Activated CD4-positive, alpha-beta memory T cell treated with anti-CD3 and anti-CD28 coated beads, Interleukin-2, amount 10 ng/mL, durations not matched to agents 7 days and 5 days (primary cell): ENCODE measurements around the gene ICOSLG. TPM values are rescaled to one million over a fixed set of nuclear protein-coding genes. Genes with fewer than 3 reads are reported as not detected.
"Not testable (repeated sequence)": the region's sequence is repeated elsewhere in the genome, so short reads cannot be mapped to it uniquely, and the experiment has no call there.

Source experiments
- CTCF ChIA-PET: fragments of 350-600 bp; sonication (Branson Sonifier 250); formaldehyde crosslinking; loops from one replicate; lab custom pipeline; 2021; ENCODE audit warnings: antibody characterized with exemption, inconsistent platforms; lab: Charles Lee
- POLR2A ChIA-PET: fragments of 350-600 bp; sonication (Branson Sonifier 250); formaldehyde crosslinking; loops from one replicate; lab custom pipeline; 2021; ENCODE audit warnings: antibody characterized with exemption; lab: Charles Lee
- DNase-seq: peaks from one replicate; pipeline ENCODE4 v3.0.0-alpha.2; 2020
- H3K27ac Mint-ChIP-seq: one replicate; pipeline ENCODE4 v1.8.0; 2021; ENCODE audit warnings: mild to moderate bottlenecking, mixed read lengths
- H3K27me3 Mint-ChIP-seq: one replicate; pipeline ENCODE4 v1.8.0; 2021; ENCODE audit warnings: mixed read lengths
- H3K36me3 Mint-ChIP-seq: one replicate; pipeline ENCODE4 v1.8.0; 2021; ENCODE audit warnings: low read depth, mixed read lengths
- H3K4me1 Mint-ChIP-seq: one replicate; pipeline ENCODE4 v1.8.0; 2021; ENCODE audit warnings: mixed read lengths
- H3K4me3 Mint-ChIP-seq: one replicate; pipeline ENCODE4 v1.8.0; 2021; ENCODE audit warnings: mild to moderate bottlenecking, mixed read lengths
- H3K9me3 Mint-ChIP-seq: one replicate; pipeline ENCODE4 v1.8.0; 2021; ENCODE audit warnings: mixed read lengths
- total RNA-seq, 2 experiments: library from RNA; stranded (reverse); gene quantifications; one replicate each; pipeline ENCODE4 v1.2.3, GENCODE V29; 2021

Gene ICOSLG
- total RNA-seq, 2 experiments from 2014 or later: 6.1 to 6.6 TPM

DNA sequence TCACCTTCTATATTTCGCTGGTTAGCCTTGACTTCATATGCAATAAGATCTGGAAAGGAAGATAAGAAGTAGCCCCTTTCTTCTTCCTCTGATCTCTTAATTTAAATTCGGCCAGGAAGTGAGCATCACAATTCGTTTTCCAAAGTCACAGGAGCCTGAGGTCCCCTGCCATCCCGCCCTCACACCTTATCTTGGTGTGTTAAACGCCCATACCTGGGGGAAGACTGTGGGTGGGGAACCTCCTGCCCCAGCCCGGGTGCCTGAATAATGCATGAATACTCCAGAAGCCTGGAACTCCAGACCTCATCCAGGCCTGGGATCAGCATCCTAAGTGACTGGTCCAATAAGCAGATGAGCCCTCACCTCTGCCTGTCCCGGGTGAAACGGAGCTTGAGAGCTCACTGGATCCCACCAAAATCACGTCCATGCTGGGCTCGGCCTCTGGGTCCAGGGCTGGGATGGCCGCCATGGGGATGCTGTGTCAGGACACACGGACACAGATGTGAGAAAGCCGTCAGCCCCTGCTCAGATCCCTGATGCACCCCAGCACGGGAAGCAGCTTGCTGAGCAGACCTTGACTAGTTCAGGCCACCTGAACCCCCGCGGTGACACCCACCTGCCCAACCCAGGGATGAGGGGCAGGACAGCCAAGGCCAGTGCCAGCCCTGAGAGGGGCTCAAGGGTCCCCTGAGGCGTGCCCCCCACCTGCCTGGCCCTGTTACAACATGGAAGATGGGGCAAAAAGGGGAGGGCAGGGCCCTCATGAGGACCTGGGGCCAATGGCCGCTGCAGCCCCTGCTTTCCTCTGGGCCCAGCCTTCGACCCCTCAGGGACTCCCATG, 20.3 kb upstream of the ICOSLG start:
- DNase-seq: no peak
- peaks cover 3% of the 10 kb centered on the region for H3K27me3 Mint-ChIP-seq

DNA sequence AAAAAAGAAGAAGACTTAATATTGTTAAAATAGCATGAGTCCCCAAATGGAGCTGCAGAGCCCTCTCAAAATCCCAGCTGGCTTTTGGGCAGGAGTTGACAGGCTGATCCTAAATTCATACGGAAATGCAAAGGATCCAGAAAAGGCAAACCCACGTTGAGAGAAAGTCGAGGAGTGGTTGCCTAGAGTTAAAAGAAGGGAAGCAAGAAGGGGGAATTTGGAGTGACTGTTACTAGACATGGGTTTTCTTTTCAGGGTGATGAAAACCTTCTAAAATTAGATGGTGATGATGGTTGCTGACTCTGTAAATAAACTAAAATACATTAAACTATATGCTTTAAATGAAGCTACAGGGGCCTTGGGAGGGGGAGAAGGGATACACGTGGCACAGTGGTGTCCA, 19.3 kb upstream of the ICOSLG start:
- no peaks in the 10 kb centered on the region for H3K9me3 Mint-ChIP-seq
- no peak overlapping the region for H3K27ac Mint-ChIP-seq
- peaks cover 3% of the 10 kb centered on the region for H3K27me3 Mint-ChIP-seq
- H3K4me1 Mint-ChIP-seq: no peaks in the 10 kb centered on the region
- DNase-seq: no peak
- ChIA-PET POLR2A (no interaction called here), CTCF (no interaction called here)
- H3K4me3 Mint-ChIP-seq: no peak overlapping the region
- H3K36me3 Mint-ChIP-seq: no peaks in the 10 kb centered on the region

More for the DNA sequence above, 20.3 kb upstream of the ICOSLG start:
- ChIA-PET CTCF (no interaction called here), POLR2A (no interaction called here)
- no peak overlapping the region for H3K27ac Mint-ChIP-seq
- H3K4me3 Mint-ChIP-seq: no peak overlapping the region
- no peaks in the 10 kb centered on the region for H3K9me3 Mint-ChIP-seq
- H3K4me1 Mint-ChIP-seq: no peaks in the 10 kb centered on the region
- H3K36me3 Mint-ChIP-seq: no peaks in the 10 kb centered on the region

DNA sequence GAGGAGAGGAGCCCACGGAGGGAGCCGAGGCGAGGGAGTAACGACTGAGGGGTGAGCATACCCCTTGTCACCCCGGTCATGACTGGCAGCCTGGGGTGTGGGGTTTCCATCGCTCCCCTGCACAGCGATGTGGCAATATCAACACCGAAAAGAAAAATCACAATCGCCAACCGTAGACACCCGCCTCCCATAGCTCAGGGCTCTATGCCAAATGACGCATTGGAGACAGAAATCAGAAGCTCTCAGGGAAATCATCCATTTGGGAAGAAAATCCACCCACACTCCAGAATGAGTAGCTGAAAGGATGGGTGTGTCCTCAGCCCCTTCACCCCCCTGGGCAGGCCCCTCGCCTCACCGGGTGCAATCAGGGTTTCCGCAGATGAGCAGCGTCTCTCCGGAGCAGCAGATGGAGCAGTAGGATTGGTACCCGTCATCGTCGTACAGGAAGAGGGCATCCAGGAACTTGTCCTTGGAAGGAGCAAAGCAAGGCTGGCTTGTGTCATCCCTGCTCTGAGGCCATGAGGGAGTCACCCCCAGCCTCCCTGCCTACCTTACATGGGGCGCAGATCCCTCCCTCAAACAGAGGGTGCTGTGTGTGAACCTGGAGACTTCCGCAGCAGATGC, 18.5 kb upstream of the ICOSLG start:
- H3K9me3 Mint-ChIP-seq: no peaks in the 10 kb centered on the region
- peaks cover 6% of the 10 kb centered on the region for H3K27me3 Mint-ChIP-seq
- no peaks in the 10 kb centered on the region for H3K36me3 Mint-ChIP-seq
- H3K4me1 Mint-ChIP-seq: no peaks in the 10 kb centered on the region
- ChIA-PET POLR2A (no interaction called here), CTCF (no interaction called here)
- H3K4me3 Mint-ChIP-seq: no peak overlapping the region
- H3K27ac Mint-ChIP-seq: no peak overlapping the region
- no peak for DNase-seq

DNA sequence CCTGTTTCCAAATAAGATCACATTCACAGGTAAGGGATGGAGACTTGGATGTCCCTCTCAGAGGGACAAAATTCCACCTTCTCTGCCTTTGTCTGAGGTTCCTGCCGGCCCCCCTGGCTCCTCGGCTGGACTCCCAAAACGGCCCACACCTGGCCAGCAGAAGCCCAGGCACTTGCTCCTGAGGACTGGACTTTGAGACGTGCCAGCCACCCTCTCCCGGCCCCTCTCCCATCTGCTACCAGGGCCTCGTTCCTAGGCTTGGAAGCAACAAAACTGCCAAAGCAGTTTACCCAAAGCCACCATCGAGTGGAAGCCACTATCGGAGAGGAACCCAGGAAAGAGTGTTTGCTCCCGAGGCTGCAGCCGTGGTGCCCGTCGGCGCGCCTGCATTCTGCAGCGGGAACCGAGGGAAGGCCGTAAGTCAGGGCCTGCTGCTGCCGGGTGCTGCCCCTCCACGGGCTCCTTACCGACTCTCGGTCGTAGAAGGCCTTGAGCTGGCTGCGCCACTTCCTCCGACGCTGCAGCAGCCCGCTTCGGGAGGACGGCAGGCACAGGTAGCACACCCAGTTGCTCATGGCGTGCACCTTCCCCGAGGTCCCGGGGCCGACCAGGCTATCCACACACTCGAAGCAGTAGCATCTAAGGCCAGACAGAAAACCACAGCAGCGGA, 17.4 kb upstream of the ICOSLG start:
- CTCF ChIA-PET: no interaction called here
- no peak for DNase-seq
- H3K36me3 Mint-ChIP-seq: no peaks in the 10 kb centered on the region
- H3K4me1 Mint-ChIP-seq: no peaks in the 10 kb centered on the region
- no peak overlapping the region for H3K4me3 Mint-ChIP-seq
- no peaks in the 10 kb centered on the region for H3K9me3 Mint-ChIP-seq
- POLR2A ChIA-PET: no interaction called here
- no peak overlapping the region for H3K27ac Mint-ChIP-seq
- peaks cover 11% of the 10 kb centered on the region for H3K27me3 Mint-ChIP-seq

DNA sequence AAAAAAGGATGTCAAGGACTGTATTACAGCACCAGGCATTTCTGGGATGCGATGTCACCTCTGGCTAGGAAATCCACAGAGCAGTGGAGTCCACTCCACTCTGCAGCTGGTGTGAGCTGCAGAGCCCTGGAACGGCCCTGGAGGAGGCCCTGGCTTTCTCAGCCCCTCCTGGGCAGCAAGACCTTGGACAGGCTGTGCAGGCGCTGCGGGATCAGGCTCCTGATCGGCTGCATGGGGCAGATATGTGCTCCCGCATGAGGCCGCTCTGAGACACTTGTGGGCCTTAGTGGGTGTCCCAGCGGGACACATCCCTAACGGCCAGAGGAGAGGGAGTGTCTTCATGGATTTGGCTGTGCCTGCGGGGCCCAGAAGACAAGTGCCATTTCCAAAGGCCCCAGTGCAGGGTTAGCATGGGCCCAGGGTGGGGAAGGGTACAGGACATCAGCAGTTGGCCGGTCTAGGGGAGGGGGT, 14.8 kb upstream of the ICOSLG start:
- no peak overlapping the region for H3K27ac Mint-ChIP-seq
- H3K4me1 Mint-ChIP-seq: no peaks in the 10 kb centered on the region
- ChIA-PET CTCF (no interaction called here), POLR2A (no interaction called here)
- H3K4me3 Mint-ChIP-seq: no peak overlapping the region
- peaks cover 11% of the 10 kb centered on the region for H3K27me3 Mint-ChIP-seq
- DNase-seq: no peak
- no peaks in the 10 kb centered on the region for H3K9me3 Mint-ChIP-seq
- no peaks in the 10 kb centered on the region for H3K36me3 Mint-ChIP-seq

DNA sequence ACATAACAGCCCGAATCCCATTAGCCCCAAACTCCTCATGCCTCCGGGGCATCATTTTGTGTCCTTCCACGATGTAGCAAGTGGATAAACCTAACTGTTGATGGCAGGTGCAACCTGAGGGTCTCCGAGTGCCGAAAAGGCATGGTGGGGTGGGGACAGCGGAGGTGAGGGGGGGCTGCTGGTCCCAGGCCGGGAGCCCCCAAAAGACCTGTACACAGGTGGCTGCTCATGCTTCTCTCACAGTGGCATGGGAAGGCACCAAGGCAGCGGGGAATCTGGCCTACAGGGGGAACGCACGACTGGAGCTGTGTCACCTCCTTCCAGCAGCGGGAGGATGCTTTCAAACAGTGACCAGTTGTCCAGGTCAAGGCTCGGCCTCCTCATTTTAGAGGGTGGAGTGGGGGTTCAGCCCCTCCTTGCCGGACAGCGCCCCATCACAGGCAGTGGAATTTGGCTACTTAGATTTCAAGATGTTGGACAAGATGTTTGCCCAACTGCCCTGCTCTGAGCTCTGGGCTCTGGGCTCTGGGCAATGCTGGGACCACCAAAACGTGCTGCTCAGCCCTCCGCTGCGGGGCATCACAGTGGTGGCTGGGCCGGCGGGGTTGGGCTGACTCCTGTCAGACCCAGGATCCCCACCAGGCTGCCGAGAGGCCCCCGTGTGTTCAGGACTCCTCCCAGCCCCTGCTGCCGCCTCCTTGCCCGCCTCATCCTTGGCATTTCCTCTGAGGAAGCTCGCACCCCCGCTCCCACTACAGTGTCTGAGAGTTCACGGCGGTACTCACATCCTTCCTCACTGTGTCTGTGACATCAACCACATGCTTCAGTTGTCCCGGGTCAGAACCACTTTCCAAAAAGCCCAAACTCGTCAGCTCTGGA, 13.3 kb upstream of the ICOSLG start:
- ChIA-PET POLR2A (no interaction called here), CTCF (no interaction called here)
- no peak overlapping the region for H3K4me3 Mint-ChIP-seq
- no peak overlapping the region for H3K27ac Mint-ChIP-seq
- H3K4me1 Mint-ChIP-seq: no peaks in the 10 kb centered on the region
- peaks cover 8% of the 10 kb centered on the region for H3K27me3 Mint-ChIP-seq
- H3K9me3 Mint-ChIP-seq: no peaks in the 10 kb centered on the region
- DNase-seq: no peak
- no peaks in the 10 kb centered on the region for H3K36me3 Mint-ChIP-seq

DNA sequence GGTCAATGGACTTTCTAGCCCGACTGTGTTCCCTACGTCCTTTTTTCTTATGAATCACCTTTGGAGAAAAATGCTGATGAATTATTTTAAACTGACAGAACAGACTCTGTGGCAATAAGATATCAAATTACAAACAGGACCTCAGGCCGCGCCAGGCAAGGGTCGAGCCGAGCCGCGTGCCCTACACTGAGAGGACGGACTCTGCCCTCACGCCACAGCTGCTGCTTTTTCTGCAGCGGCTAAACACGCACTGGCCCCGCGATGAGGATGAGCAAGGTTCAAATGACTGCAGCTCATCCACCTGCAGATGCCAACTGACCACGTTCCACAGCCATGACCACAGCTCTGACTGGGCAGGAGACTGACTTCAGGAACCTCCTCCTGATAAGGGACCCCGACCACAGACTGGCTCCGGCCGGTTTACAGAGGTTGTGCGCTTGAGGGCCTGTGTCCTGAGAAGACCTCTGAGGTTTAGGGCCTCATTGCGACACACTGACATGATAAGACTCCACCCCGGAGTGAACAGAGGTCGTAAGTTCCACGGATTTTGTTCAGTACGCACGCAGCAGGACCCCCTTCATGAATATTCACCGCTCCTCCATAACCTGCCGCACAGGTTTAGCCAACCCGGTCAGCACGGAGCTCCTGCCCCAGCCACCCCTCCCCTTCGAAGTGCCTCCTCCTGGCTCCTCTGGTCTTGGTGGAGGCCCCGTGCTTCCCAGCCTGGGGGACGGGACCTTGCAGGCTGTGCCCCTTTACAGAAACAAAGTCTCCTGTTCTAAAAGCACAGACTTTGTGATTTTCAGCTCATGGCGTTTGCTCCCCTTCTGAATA, 8.7 kb upstream of the ICOSLG start:
- DNase-seq, H3K27me3 Mint-ChIP-seq, H3K36me3 Mint-ChIP-seq, POLR2A ChIA-PET, H3K9me3 Mint-ChIP-seq, CTCF ChIA-PET, H3K4me3 Mint-ChIP-seq, H3K4me1 Mint-ChIP-seq, H3K27ac Mint-ChIP-seq: not testable (repeated sequence)

DNA sequence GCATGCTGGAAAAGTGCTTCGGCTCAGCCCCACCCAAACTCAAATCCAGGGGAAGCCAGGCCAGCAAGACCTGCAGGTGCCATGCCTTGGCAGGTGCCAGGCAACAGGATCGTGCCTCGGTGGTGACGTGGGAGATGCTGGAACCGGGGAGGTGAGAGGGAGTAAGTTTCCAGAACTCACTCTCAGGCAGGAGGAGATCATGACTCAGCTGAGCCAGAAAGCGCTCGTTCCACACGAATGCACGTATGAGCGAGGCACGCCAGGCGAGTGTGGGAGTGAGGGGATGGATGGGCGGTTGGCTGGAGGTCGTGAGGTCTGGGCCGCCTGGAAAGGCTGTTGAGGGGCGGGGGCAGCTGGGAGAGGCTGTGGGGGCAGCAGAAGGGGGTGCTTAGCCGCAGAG, 7.2 kb upstream of the ICOSLG start:
- CTCF ChIA-PET, H3K9me3 Mint-ChIP-seq: not testable (repeated sequence)

DNA sequence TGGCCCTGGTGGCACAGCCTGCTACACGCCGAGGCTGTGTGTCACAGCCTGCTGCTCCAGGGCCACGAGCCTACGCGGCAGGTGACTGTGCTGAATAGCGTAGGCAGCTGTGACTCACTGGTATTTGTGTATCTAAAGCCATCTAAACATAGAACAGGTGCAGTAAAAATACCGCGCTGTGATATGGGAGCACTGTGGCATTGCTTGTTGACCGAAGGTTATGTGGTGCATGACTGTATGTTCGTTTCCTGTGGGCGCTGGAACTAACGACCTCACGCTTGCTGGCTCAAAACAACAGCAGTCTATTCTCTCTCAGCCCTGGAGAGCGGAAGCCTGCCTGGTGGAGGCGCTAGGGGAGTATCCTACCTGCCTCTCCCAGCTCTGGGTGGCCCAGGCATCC, 3.2 kb upstream of the ICOSLG start:
- H3K27ac Mint-ChIP-seq, H3K27me3 Mint-ChIP-seq: not testable (repeated sequence)

More for the DNA sequence above, 7.2 kb upstream of the ICOSLG start:
- H3K36me3 Mint-ChIP-seq, H3K4me3 Mint-ChIP-seq, POLR2A ChIA-PET, DNase-seq, H3K4me1 Mint-ChIP-seq, H3K27me3 Mint-ChIP-seq, H3K27ac Mint-ChIP-seq: not testable (repeated sequence)

DNA sequence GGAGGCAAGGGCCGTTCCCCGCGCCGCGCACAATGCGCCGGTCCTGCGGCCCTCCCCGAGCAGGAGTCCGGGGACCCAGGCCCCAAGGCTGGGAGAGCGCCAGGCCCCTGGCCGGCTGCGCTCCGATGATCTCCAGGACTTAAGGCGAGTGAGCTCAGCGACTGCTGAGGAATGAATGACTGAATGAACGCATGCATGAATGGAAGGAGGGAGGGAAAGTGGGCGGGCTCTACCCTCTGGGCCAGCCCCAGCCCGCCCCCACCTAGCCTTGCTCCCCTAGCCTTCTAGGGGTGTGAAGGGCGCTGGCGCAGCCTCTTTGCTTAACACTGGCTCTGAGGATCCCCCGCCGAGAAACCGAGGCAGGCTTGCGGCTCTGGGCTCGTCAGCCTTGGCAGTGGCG, 538 bp upstream of the ICOSLG start:
- H3K9me3 Mint-ChIP-seq, H3K4me3 Mint-ChIP-seq, H3K4me1 Mint-ChIP-seq, DNase-seq, H3K36me3 Mint-ChIP-seq, H3K27ac Mint-ChIP-seq, POLR2A ChIA-PET, H3K27me3 Mint-ChIP-seq, CTCF ChIA-PET: not testable (repeated sequence)

More for the DNA sequence above, 3.2 kb upstream of the ICOSLG start:
- CTCF ChIA-PET, H3K36me3 Mint-ChIP-seq, H3K4me3 Mint-ChIP-seq, DNase-seq, H3K9me3 Mint-ChIP-seq, POLR2A ChIA-PET, H3K4me1 Mint-ChIP-seq: not testable (repeated sequence)

DNA sequence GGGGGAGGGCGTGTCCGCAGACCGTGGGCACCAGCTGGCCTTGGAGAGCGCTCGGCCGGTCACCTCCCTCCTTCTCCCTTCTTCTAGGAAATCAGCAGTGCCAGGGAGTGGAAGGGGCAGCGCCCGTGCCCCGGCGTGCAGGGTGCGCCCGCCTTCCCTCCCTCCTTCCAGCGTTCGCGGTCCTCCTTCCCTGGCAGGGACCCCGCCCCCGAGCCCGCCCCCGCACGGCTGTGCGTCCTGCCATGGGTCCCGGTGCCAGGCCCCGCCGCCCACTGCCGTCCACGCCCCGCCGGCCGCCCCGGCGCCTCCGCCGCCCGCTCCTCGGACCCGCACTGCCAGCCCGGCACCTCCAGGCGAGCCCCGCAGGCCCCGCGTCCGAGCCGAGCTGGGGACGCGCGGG, 390 bp downstream of the ICOSLG start:
- H3K9me3 Mint-ChIP-seq, H3K4me1 Mint-ChIP-seq, H3K4me3 Mint-ChIP-seq, H3K27me3 Mint-ChIP-seq, CTCF ChIA-PET, H3K27ac Mint-ChIP-seq, H3K36me3 Mint-ChIP-seq, DNase-seq, POLR2A ChIA-PET: not testable (repeated sequence)

DNA sequence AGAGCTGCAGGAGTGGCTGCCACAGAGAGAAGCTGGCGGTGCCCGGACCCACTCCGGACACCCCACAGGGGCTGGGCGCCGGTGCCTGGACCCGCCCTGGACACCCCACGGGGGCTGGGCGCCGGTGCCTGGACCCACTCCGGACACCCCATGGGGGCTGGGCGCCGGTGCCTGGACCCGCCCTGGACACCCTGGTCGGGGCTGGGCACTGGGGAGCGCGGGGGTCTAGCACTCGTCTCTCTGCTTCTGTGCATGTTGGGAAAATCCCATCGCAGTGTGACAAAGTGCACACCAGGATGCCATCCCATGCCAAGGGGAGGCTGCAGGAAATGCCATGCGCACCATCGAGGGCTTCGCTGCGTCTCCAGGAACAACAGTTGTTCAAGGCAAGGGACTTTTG, 11.2 kb downstream of the ICOSLG start:
- DNase-seq, H3K4me1 Mint-ChIP-seq, POLR2A ChIA-PET, H3K9me3 Mint-ChIP-seq, CTCF ChIA-PET, H3K27ac Mint-ChIP-seq, H3K36me3 Mint-ChIP-seq, H3K27me3 Mint-ChIP-seq, H3K4me3 Mint-ChIP-seq: not testable (repeated sequence)
